ENCODE results near the gene PARVB. TPM values are rescaled to one million over a fixed set of nuclear protein-coding genes. Genes with fewer than 3 reads are reported as not detected.

The PARVB gene
- total and polyA plus RNA-seq, 10 of the 15 experiments (the other 5 are each of a cell fraction or from before 2014, with no cell fraction given) = 5.2 to 264 (median 76.0) TPM

DNA sequence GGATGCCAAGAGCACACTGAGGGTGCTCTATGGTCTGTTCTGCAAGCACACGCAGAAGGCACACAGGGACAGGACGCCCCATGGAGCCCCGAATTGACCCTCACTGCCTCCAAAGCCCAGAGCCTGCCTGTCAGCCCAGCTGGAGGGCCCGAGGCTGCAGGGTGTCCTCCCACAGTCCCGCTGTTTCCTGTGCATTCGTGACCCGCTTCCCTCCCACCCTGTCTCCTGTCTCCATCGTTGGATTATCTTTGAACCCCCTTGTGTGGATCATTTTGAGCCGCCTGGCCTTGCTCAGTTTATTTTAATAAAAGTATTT is 182.2 kb downstream of the PARVB start:
- Histone ChIP-seq H3K27me3 (replicated peaks in 1 of 2; ENCODE audit: control insufficient read depth in 2 of 2, insufficient read depth in 2 of 2, low read length in 1 of 2) (no peaks in the 10 kb centered on the region), H4K20me1 (ENCODE audit: control insufficient read depth, insufficient read depth) (no peaks in the 10 kb centered on the region), H3K4me3 (no peak overlapping the region), H3K4me1 (ENCODE audit: control insufficient read depth, insufficient read depth, low read length) (peaks cover 12% of the 10 kb centered on the region), H3K4me2 (ENCODE audit: control insufficient read depth, insufficient read depth) (no peak overlapping the region), H2AFZ (ENCODE audit: control insufficient read depth, low read depth, low read length) (no peak overlapping the region), H3K9ac (ENCODE audit: control insufficient read depth, insufficient read depth, low read length) (no peak overlapping the region), H3K79me2 (ENCODE audit: control insufficient read depth, insufficient read depth, low read length) (no peaks in the 10 kb centered on the region), H3K36me3 (ENCODE audit: control insufficient read depth in 2 of 2, insufficient read depth in 2 of 2, low read length in 1 of 2) (no peaks in the 10 kb centered on the region), H3K27ac (ENCODE audit: control insufficient read depth, insufficient read depth) (no peak overlapping the region), H3K9me3 (replicated peaks; ENCODE audit: control insufficient read depth, insufficient read depth, low read length) (no peaks in the 10 kb centered on the region; the same call in 2 of the 3 replicates)
- FAIRE-seq = no peak
- ChIA-PET SMC1A (ENCODE audit: uncharacterized antibody, unreplicated experiment) (no interaction called here), RAD21 (ENCODE audit: unreplicated experiment) (no interaction called here), CTCF (no interaction called here), POLR2A (interaction anchor here (1.0 kb wide), 1 partner anchor 33 kb away, joined by 4 read pairs; no protein-coding TSS in a partner anchor)
- in situ Hi-C loops (cut with MboI) = no loop called here
- 68% methylated on average over 9 of the region's 9 CpGs for WGBS (ENCODE audit: insufficient coverage, insufficient replicate concordance, low lambda C conversion rate, missing lambda C conversion rate)
- DNase-seq (ENCODE audit: low read depth, low spot score) = no peak
- BruUV-seq (replicated peaks) = no TSS peak
- intact Hi-C loops (cut with micrococcal nuclease; ENCODE audit: unreplicated experiment) = no loop called here
- no peak for ATAC-seq
- TF ChIP-seq CBX5 (IDR thresholded peaks at IDR 0.05; ENCODE audit: low read depth) = no peak
- TF ChIP-seq EZH2 (IDR thresholded peaks at IDR 0.05; ENCODE audit: borderline replicate concordance, control insufficient read depth, low read depth, low read length) = no peak
- TF ChIP-seq, protein P1, sequence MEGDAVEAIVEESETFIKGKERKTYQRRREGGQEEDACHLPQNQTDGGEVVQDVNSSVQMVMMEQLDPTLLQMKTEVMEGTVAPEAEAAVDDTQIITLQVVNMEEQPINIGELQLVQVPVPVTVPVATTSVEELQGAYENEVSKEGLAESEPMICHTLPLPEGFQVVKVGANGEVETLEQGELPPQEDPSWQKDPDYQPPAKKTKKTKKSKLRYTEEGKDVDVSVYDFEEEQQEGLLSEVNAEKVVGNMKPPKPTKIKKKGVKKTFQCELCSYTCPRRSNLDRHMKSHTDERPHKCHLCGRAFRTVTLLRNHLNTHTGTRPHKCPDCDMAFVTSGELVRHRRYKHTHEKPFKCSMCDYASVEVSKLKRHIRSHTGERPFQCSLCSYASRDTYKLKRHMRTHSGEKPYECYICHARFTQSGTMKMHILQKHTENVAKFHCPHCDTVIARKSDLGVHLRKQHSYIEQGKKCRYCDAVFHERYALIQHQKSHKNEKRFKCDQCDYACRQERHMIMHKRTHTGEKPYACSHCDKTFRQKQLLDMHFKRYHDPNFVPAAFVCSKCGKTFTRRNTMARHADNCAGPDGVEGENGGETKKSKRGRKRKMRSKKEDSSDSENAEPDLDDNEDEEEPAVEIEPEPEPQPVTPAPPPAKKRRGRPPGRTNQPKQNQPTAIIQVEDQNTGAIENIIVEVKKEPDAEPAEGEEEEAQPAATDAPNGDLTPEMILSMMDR (IDR thresholded peaks at IDR 0.05 in 2 of 3, conservative IDR thresholded peaks at IDR 0.05 in 1 of 3; ENCODE audit: control insufficient read depth in 2 of 3, extremely low read depth in 1 of 3, insufficient read depth in 1 of 3, low read depth in 3 of 3, low read length in 3 of 3) = no peak
- TF ChIP-seq SMARCA5 (IDR thresholded peaks at IDR 0.05) = no peak
- TF ChIP-seq, protein P2, sequence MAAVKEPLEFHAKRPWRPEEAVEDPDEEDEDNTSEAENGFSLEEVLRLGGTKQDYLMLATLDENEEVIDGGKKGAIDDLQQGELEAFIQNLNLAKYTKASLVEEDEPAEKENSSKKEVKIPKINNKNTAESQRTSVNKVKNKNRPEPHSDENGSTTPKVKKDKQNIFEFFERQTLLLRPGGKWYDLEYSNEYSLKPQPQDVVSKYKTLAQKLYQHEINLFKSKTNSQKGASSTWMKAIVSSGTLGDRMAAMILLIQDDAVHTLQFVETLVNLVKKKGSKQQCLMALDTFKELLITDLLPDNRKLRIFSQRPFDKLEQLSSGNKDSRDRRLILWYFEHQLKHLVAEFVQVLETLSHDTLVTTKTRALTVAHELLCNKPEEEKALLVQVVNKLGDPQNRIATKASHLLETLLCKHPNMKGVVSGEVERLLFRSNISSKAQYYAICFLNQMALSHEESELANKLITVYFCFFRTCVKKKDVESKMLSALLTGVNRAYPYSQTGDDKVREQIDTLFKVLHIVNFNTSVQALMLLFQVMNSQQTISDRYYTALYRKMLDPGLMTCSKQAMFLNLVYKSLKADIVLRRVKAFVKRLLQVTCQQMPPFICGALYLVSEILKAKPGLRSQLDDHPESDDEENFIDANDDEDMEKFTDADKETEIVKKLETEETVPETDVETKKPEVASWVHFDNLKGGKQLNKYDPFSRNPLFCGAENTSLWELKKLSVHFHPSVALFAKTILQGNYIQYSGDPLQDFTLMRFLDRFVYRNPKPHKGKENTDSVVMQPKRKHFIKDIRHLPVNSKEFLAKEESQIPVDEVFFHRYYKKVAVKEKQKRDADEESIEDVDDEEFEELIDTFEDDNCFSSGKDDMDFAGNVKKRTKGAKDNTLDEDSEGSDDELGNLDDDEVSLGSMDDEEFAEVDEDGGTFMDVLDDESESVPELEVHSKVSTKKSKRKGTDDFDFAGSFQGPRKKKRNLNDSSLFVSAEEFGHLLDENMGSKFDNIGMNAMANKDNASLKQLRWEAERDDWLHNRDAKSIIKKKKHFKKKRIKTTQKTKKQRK (IDR thresholded peaks at IDR 0.05; ENCODE audit: low read depth, low read length) = no peak
- TF ChIP-seq, protein P3, sequence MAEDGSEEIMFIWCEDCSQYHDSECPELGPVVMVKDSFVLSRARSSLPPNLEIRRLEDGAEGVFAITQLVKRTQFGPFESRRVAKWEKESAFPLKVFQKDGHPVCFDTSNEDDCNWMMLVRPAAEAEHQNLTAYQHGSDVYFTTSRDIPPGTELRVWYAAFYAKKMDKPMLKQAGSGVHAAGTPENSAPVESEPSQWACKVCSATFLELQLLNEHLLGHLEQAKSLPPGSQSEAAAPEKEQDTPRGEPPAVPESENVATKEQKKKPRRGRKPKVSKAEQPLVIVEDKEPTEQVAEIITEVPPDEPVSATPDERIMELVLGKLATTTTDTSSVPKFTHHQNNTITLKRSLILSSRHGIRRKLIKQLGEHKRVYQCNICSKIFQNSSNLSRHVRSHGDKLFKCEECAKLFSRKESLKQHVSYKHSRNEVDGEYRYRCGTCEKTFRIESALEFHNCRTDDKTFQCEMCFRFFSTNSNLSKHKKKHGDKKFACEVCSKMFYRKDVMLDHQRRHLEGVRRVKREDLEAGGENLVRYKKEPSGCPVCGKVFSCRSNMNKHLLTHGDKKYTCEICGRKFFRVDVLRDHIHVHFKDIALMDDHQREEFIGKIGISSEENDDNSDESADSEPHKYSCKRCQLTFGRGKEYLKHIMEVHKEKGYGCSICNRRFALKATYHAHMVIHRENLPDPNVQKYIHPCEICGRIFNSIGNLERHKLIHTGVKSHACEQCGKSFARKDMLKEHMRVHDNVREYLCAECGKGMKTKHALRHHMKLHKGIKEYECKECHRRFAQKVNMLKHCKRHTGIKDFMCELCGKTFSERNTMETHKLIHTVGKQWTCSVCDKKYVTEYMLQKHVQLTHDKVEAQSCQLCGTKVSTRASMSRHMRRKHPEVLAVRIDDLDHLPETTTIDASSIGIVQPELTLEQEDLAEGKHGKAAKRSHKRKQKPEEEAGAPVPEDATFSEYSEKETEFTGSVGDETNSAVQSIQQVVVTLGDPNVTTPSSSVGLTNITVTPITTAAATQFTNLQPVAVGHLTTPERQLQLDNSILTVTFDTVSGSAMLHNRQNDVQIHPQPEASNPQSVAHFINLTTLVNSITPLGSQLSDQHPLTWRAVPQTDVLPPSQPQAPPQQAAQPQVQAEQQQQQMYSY (CRISPR knock-in tag; IDR thresholded peaks at IDR 0.05) = no peak
- TF ChIP-seq, protein P4, sequence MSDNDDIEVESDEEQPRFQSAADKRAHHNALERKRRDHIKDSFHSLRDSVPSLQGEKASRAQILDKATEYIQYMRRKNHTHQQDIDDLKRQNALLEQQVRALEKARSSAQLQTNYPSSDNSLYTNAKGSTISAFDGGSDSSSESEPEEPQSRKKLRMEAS (IDR thresholded peaks at IDR 0.05; ENCODE audit: low read depth, low read length) = no peak
- no peak for TF ChIP-seq PML (IDR thresholded peaks at IDR 0.05; ENCODE audit: low read length)
- TF ChIP-seq, protein P5, sequence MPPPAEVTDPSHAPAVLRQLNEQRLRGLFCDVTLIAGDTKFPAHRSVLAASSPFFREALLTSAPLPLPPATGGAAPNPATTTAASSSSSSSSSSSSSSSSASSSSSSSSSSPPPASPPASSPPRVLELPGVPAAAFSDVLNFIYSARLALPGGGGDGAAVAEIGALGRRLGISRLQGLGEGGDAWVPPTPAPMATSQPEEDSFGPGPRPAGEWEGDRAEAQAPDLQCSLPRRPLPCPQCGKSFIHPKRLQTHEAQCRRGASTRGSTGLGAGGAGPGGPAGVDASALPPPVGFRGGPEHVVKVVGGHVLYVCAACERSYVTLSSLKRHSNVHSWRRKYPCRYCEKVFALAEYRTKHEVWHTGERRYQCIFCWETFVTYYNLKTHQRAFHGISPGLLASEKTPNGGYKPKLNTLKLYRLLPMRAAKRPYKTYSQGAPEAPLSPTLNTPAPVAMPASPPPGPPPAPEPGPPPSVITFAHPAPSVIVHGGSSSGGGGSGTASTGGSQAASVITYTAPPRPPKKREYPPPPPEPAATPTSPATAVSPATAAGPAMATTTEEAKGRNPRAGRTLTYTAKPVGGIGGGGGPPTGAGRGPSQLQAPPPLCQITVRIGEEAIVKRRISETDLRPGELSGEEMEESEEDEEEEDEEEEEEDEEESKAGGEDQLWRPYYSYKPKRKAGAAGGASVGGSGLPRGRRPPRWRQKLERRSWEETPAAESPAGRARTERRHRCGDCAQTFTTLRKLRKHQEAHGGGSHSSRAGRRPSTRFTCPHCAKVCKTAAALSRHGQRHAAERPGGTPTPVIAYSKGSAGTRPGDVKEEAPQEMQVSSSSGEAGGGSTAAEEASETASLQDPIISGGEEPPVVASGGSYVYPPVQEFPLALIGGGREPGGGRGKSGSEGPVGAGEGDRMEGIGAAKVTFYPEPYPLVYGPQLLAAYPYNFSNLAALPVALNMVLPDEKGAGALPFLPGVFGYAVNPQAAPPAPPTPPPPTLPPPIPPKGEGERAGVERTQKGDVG (CRISPR knock-in tag; IDR thresholded peaks at IDR 0.05) = no peak
- TF ChIP-seq IRF4 (IDR thresholded peaks at IDR 0.05; ENCODE audit: low read depth, low read length) = no peak
- no peak for TF ChIP-seq RCOR1 (conservative IDR thresholded peaks at IDR 0.05; ENCODE audit: low read depth, low read length)
- no peak for TF ChIP-seq LARP7 (IDR thresholded peaks at IDR 0.05)
- TF ChIP-seq RBBP5 (conservative IDR thresholded peaks at IDR 0.05) = no peak

Data from GM12878 (cell line).